Measurements from ENCODE around the gene TBPL2. TPM values are rescaled to one million over a fixed set of nuclear protein-coding genes. Genes with fewer than 3 reads are reported as not detected.

TBPL2 gene
- total RNA-seq, 1 experiment from 2014 or later = not detected

GRCh38 chr14:55451950-55452349 is 11.5 kb upstream of the TBPL2 start:
- no TSS peak for BruUV-seq (replicated peaks)
- Mint-ChIP-seq H3K4me3 (ENCODE audit: unreplicated experiment) (no peak overlapping the region), H3K36me3 (ENCODE audit: insufficient read depth, unreplicated experiment) (peaks cover 17% of the 10 kb centered on the region), H3K9me3 (ENCODE audit: unreplicated experiment) (no peaks in the 10 kb centered on the region), H3K4me1 (ENCODE audit: insufficient read depth, unreplicated experiment) (peaks cover 45% of the 10 kb centered on the region), H3K27ac (ENCODE audit: low read depth, unreplicated experiment) (no peak overlapping the region), H3K27me3 (ENCODE audit: insufficient read depth, unreplicated experiment) (no peaks in the 10 kb centered on the region)
- CTCF ChIA-PET = interaction anchor here (0.6 to 0.7 kb wide), 2 partner anchors 104 to 106 kb away, joined by 3 to 4 read pairs; no protein-coding TSS in a partner anchor
- POLR2A ChIA-PET = interaction anchor here (0.6 to 0.8 kb wide), 2 partner anchors 104 to 129 kb away, joined by 3 read pairs; no protein-coding TSS in a partner anchor
- no peak for TF ChIP-seq CTCF (IDR thresholded peaks at IDR 0.05; ENCODE audit: unreplicated experiment)
- no peak for DNase-seq (ENCODE audit: unreplicated experiment)
- intact Hi-C loops (cut with micrococcal nuclease) = no loop called here

DNA sequence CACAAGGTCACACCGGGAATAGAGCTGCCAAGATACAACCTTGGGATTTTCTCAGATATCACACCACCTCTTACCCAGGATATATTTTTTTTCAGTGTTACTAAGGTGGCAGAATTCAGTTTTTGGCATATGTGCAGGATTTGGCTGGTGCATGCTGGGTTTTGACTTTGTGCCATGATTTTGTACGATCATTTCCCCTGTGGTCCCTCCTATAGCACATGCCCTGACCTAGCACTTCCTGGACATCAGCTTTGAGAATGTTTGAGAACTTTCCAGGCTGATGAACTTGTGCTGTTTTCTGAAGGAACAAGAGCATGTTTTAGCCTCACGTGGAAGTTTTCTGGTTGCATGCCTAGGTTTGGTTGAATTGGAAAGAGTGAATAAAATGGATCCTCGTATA is 11.0 kb upstream of the TBPL2 start:
- POLR2A ChIA-PET = no interaction called here

GRCh38 chr14:55450987-55451386 is 10.6 kb upstream of the TBPL2 start:
- ChIA-PET CTCF (interaction anchor here (0.5 to 1.4 kb wide), 4 partner anchors 148 to 255 kb away, joined by 3 to 5 read pairs (median 4); partner anchors contain the start of gene FBXO34), POLR2A (no interaction called here)
- H3K4me3 Mint-ChIP-seq (ENCODE audit: unreplicated experiment) = no peak overlapping the region
- DNase-seq (ENCODE audit: unreplicated experiment) = no peak
- intact Hi-C loops (cut with micrococcal nuclease) = no loop called here
- peaks cover 21% of the 10 kb centered on the region for H3K36me3 Mint-ChIP-seq (ENCODE audit: insufficient read depth, unreplicated experiment)
- H3K9me3 Mint-ChIP-seq (ENCODE audit: unreplicated experiment) = no peaks in the 10 kb centered on the region
- no TSS peak for BruUV-seq (replicated peaks)
- TF ChIP-seq CTCF (IDR thresholded peaks at IDR 0.05; ENCODE audit: unreplicated experiment) = no peak
- H3K27me3 Mint-ChIP-seq (ENCODE audit: insufficient read depth, unreplicated experiment) = no peaks in the 10 kb centered on the region
- peaks cover 54% of the 10 kb centered on the region for H3K4me1 Mint-ChIP-seq (ENCODE audit: insufficient read depth, unreplicated experiment)
- H3K27ac Mint-ChIP-seq (ENCODE audit: low read depth, unreplicated experiment) = no peak overlapping the region

More for the DNA sequence above, 11.0 kb upstream of the TBPL2 start:
- peak; percentile 52 for DNase-seq (ENCODE audit: unreplicated experiment)
- no peak for TF ChIP-seq CTCF (IDR thresholded peaks at IDR 0.05; ENCODE audit: unreplicated experiment)
- intact Hi-C loops (cut with micrococcal nuclease) = no loop called here
- no peaks in the 10 kb centered on the region for H3K27me3 Mint-ChIP-seq (ENCODE audit: insufficient read depth, unreplicated experiment)
- H3K36me3 Mint-ChIP-seq (ENCODE audit: insufficient read depth, unreplicated experiment) = peaks cover 18% of the 10 kb centered on the region
- no peaks in the 10 kb centered on the region for H3K9me3 Mint-ChIP-seq (ENCODE audit: unreplicated experiment)
- H3K4me3 Mint-ChIP-seq (ENCODE audit: unreplicated experiment) = no peak overlapping the region
- no peak overlapping the region for H3K27ac Mint-ChIP-seq (ENCODE audit: low read depth, unreplicated experiment)
- BruUV-seq (replicated peaks) = no TSS peak
- CTCF ChIA-PET = interaction anchor here (0.5 to 1.4 kb wide), 4 partner anchors 147 to 255 kb away, joined by 3 to 5 read pairs (median 4); partner anchors contain the start of gene FBXO34
- H3K4me1 Mint-ChIP-seq (ENCODE audit: insufficient read depth, unreplicated experiment) = peaks cover 50% of the 10 kb centered on the region

GRCh38 chr14:55450539-55450938 is 10.1 kb upstream of the TBPL2 start:
- Mint-ChIP-seq H3K27me3 (ENCODE audit: insufficient read depth, unreplicated experiment) (no peaks in the 10 kb centered on the region), H3K27ac (ENCODE audit: low read depth, unreplicated experiment) (no peak overlapping the region), H3K9me3 (ENCODE audit: unreplicated experiment) (no peaks in the 10 kb centered on the region), H3K36me3 (ENCODE audit: insufficient read depth, unreplicated experiment) (peaks cover 21% of the 10 kb centered on the region), H3K4me3 (ENCODE audit: unreplicated experiment) (no peak overlapping the region), H3K4me1 (ENCODE audit: insufficient read depth, unreplicated experiment) (peaks cover 55% of the 10 kb centered on the region)
- no peak for DNase-seq (ENCODE audit: unreplicated experiment)
- intact Hi-C loops (cut with micrococcal nuclease) = no loop called here
- TF ChIP-seq CTCF (IDR thresholded peaks at IDR 0.05; ENCODE audit: unreplicated experiment) = no peak
- POLR2A ChIA-PET = no interaction called here
- CTCF ChIA-PET = interaction anchor here (1.2 to 1.4 kb wide), 3 partner anchors 180 to 1023 kb away, joined by 3 to 5 read pairs (median 4); partner anchors contain the start of gene FBXO34
- no TSS peak for BruUV-seq (replicated peaks)
